Endothelial cell of coronary artery (primary cell): ENCODE measurements around the gene ZNF70. TPM values are rescaled to one million over a fixed set of nuclear protein-coding genes. Genes with fewer than 3 reads are reported as not detected.

ENCODE experiments used
- total RNA-seq: library from RNA; depleted of rRNA; stranded (reverse); fragments of >200 nt; gene quantifications from 2 replicates; pipeline ENCODE4 v1.2.3, GENCODE V29; 2014

Gene ZNF70
- total RNA-seq, result 1.9 and 3.0 TPM in 2 replicates

GRCh38 chr22:23750714-23751440 is at the start of gene ZNF70:
TSS of gene ZNF70 (minus strand) at chr22:23751112. CDS start at chr22:23745140, 5,972 bp downstream.

GRCh38 chr22:23786752-23787599 is 36.1 kb upstream of the ZNF70 start, which contains the start of gene SMARCB1:
TSS of gene SMARCB1 (plus strand) at chr22:23786966. CDS start at chr22:23787170, 204 bp downstream.

GRCh38 chr22:23772649-23773473 is 21.9 kb upstream of the ZNF70 start, which contains the start of gene MMP11:
TSS of gene MMP11 (plus strand) at chr22:23772849. CDS start at chr22:23772871, 22 bp downstream.

GRCh38 chr22:23767673-23768548 is 17.0 kb upstream of the ZNF70 start, which contains the start of gene CHCHD10:
TSS of gene CHCHD10 (minus strand) at chr22:23767972. CDS start at chr22:23767874, 98 bp downstream.

GRCh38 chr22:23762842-23763578 is 12.1 kb upstream of the ZNF70 start, which contains the start of gene C22orf15:
TSS of gene C22orf15 (plus strand) at chr22:23762990. CDS start at chr22:23763307, 317 bp downstream.

GRCh38 chr22:23754220-23754919 is 3.5 kb upstream of the ZNF70 start, which contains the start of gene VPREB3:
TSS of gene VPREB3 (minus strand) at chr22:23754425. CDS start at chr22:23754363, 62 bp downstream.

GRCh38 chr22:23690713-23691112 is 60.2 kb downstream of the ZNF70 start, which contains the start of gene RGL4:
TSS of gene RGL4 (plus strand) at chr22:23691013. CDS start at chr22:23692031, 1,018 bp downstream.

Other genes with a start within 250 kb of the ZNF70 start
- gene IGLL1, start 170.8 kb downstream of the ZNF70 start, total RNA-seq, result not detected in 2 replicates
- 0.09 TPM in 1 of 2 replicates, not detected in the other for gene DRICH1, start 118.8 kb downstream of the ZNF70 start, total RNA-seq
- gene RGL4, start 60.1 kb downstream of the ZNF70 start, total RNA-seq, result not detected in 2 replicates
- 0.18 TPM in 1 of 2 replicates, not detected in the other for gene VPREB3, start 3.3 kb upstream of the ZNF70 start, total RNA-seq
- 0.63 TPM in 1 of 2 replicates, not detected in the other for gene C22orf15, start 11.9 kb upstream of the ZNF70 start, total RNA-seq
- gene CHCHD10, start 16.9 kb upstream of the ZNF70 start, total RNA-seq, result 4.3 and 8.4 TPM in 2 replicates
- 8.0 and 8.6 TPM in 2 replicates for gene MMP11, start 21.7 kb upstream of the ZNF70 start, total RNA-seq
- gene SMARCB1, start 35.9 kb upstream of the ZNF70 start, total RNA-seq, result 26.6 and 33.3 TPM in 2 replicates
- 0.19 and 0.63 TPM in 2 replicates for gene DERL3, start 87.9 kb upstream of the ZNF70 start, total RNA-seq
- gene SLC2A11, start 106.8 kb upstream of the ZNF70 start, total RNA-seq, result 4.7 and 5.1 TPM in 2 replicates
- 349 and 403 TPM in 2 replicates for gene MIF, start 143.3 kb upstream of the ZNF70 start, total RNA-seq
- gene GSTT2B, start 210.1 kb upstream of the ZNF70 start, total RNA-seq, result 3.8 and 5.1 TPM in 2 replicates
- gene DDTL, start 215.8 kb upstream of the ZNF70 start, total RNA-seq, result 2.4 and 2.5 TPM in 2 replicates
- gene DDT, start 223.3 kb upstream of the ZNF70 start, total RNA-seq, result 103 and 113 TPM in 2 replicates
- gene GSTT2, start 229.0 kb upstream of the ZNF70 start, total RNA-seq, result 0.38 TPM in 1 of 2 replicates, not detected in the other